HCT116 (cell line): ENCODE measurements around the gene STK24.

ENCODE experiments used
- CTCF ChIP-seq, 3 experiments: fragments of 200-600 bp in 1 of 3; sonication (generic) in 1 of 3; IDR thresholded peaks in 2 of 3; conservative IDR thresholded peaks in 1 of 3; 2 replicates each; pipeline ENCODE4 v1.5.1; 2012 to 2017; ENCODE audit warnings: low read depth in 2 of 3, low read length in 2 of 3, antibody characterized with exemption in 1 of 3, borderline replicate concordance in 1 of 3, control low read depth in 1 of 3, mild to moderate bottlenecking in 1 of 3, mixed read lengths in 1 of 3, mixed run types in 1 of 3, moderate library complexity in 1 of 3; ENCODE audit not compliant: insufficient read depth in 1 of 3
- ELF1 ChIP-seq: IDR thresholded peaks from 2 replicates; pipeline ENCODE4 v1.6.1; 2012; ENCODE audit warnings: low read depth, borderline replicate concordance
- POLR2A ChIP-seq: IDR thresholded peaks from 2 replicates; pipeline ENCODE4 v1.7.0; 2011; ENCODE audit warnings: borderline replicate concordance; ENCODE audit not compliant: insufficient read depth, insufficient read length; ENCODE audit errors: extremely low read depth
- POLR2AphosphoS5 ChIP-seq: IDR thresholded peaks from 2 replicates; pipeline ENCODE4 v1.6.1; 2011; ENCODE audit warnings: mild to moderate bottlenecking, low read depth, low read length, moderate library complexity
- SP1 ChIP-seq: IDR thresholded peaks from 2 replicates; pipeline ENCODE4 v1.6.1; 2012; ENCODE audit warnings: low read depth
- ZBTB33 ChIP-seq: IDR thresholded peaks from 2 replicates; pipeline ENCODE4 v1.6.1; 2011; ENCODE audit warnings: mild to moderate bottlenecking, low read length, moderate library complexity; ENCODE audit not compliant: insufficient replicate concordance; ENCODE audit errors: extremely low read depth
- TF ChIP-seq, protein P1 (sequence below): IDR thresholded peaks from 2 replicates; pipeline ENCODE4 v1.6.1; 2012

GRCh38 chr13:98473788-98474144, 103.1 kb downstream of the STK24 start:
- TF ChIP-seq SP1 (no peak), ELF1 (no peak), CTCF (IDR thresholded peaks at IDR 0.05 in 2 of 3, conservative IDR thresholded peaks at IDR 0.05 in 1 of 3; ENCODE audit: borderline replicate concordance in 1 of 3, insufficient read depth in 1 of 3, low read depth in 2 of 3, low read length in 2 of 3) (no peak), ZBTB33 (no peak), POLR2A (no peak), POLR2AphosphoS5 (no peak)
- TF ChIP-seq, protein P1, sequence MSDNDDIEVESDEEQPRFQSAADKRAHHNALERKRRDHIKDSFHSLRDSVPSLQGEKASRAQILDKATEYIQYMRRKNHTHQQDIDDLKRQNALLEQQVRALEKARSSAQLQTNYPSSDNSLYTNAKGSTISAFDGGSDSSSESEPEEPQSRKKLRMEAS = no peak
